ENCODE measurements around the gene GALNT10.

DNA sequence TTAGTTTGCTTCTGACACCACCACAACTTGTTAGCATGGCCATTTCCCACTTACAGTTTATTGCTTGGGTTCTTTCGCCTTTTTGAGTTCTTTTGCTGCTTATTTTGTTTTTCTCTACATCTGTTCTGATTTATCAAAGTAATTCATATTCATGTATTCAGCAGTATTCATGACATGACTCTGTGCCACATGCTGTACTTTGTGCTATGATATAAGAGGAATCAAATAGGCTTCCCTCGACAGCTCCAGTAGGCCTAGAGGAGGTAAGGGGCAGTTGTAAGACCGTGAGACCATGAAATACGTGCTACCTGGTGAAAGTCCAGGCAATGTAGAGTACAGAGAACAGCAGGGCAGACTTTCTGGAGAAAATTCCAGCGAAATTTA lies 144.5 kb downstream of the GALNT10 start:
- TF ChIP-seq, protein P1, sequence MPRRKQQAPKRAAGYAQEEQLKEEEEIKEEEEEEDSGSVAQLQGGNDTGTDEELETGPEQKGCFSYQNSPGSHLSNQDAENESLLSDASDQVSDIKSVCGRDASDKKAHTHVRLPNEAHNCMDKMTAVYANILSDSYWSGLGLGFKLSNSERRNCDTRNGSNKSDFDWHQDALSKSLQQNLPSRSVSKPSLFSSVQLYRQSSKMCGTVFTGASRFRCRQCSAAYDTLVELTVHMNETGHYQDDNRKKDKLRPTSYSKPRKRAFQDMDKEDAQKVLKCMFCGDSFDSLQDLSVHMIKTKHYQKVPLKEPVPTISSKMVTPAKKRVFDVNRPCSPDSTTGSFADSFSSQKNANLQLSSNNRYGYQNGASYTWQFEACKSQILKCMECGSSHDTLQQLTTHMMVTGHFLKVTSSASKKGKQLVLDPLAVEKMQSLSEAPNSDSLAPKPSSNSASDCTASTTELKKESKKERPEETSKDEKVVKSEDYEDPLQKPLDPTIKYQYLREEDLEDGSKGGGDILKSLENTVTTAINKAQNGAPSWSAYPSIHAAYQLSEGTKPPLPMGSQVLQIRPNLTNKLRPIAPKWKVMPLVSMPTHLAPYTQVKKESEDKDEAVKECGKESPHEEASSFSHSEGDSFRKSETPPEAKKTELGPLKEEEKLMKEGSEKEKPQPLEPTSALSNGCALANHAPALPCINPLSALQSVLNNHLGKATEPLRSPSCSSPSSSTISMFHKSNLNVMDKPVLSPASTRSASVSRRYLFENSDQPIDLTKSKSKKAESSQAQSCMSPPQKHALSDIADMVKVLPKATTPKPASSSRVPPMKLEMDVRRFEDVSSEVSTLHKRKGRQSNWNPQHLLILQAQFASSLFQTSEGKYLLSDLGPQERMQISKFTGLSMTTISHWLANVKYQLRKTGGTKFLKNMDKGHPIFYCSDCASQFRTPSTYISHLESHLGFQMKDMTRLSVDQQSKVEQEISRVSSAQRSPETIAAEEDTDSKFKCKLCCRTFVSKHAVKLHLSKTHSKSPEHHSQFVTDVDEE (CRISPR knock-in tag; IDR thresholded peaks at IDR 0.05) = no peak
- TF ChIP-seq, protein P2, sequence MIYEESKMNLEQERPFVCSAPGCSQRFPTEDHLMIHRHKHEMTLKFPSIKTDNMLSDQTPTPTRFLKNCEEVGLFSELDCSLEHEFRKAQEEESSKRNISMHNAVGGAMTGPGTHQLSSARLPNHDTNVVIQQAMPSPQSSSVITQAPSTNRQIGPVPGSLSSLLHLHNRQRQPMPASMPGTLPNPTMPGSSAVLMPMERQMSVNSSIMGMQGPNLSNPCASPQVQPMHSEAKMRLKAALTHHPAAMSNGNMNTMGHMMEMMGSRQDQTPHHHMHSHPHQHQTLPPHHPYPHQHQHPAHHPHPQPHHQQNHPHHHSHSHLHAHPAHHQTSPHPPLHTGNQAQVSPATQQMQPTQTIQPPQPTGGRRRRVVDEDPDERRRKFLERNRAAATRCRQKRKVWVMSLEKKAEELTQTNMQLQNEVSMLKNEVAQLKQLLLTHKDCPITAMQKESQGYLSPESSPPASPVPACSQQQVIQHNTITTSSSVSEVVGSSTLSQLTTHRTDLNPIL (CRISPR knock-in tag; IDR thresholded peaks at IDR 0.05; ENCODE audit: low read depth) = no peak
- TF ChIP-seq SNAI2 (CRISPR knock-in tag; IDR thresholded peaks at IDR 0.05) (no peak), RARB (CRISPR knock-in tag; IDR thresholded peaks at IDR 0.05) (no peak), ZFP30 (CRISPR knock-in tag; IDR thresholded peaks at IDR 0.05) (no peak)
